HG02840 (cell line): ENCODE data around the gene NUDT1.

Experiments used
- ATAC-seq: cut with Tn5 transposase; IDR thresholded peaks from one replicate; pipeline ENCODE4 v1.9.1; 2021; ENCODE audit warnings: mild to moderate bottlenecking, moderate library complexity, moderate number of reproducible peaks; ENCODE audit not compliant: unreplicated experiment, low FRiP score

NUDT1 gene

GRCh38 chr7:2204446-2204845 lies 37.6 kb upstream of the NUDT1 start:
- no peak for ATAC-seq

GRCh38 chr7:2205036-2205780 lies 36.8 kb upstream of the NUDT1 start:
- ATAC-seq: no peak

GRCh38 chr7:2208712-2209111 lies 33.3 kb upstream of the NUDT1 start:
- ATAC-seq: no peak

GRCh38 chr7:2209146-2209960 lies 32.7 kb upstream of the NUDT1 start:
- ATAC-seq: peak; percentile 58

- peak; percentile 12 for ATAC-seq
Observed at GRCh38 chr7:2209961-2210323, 32.1 kb upstream of the NUDT1 start.

GRCh38 chr7:2210551-2211258 lies 31.3 kb upstream of the NUDT1 start:
- no peak for ATAC-seq

- no peak for ATAC-seq
Observed at GRCh38 chr7:2211259-2211880, 30.7 kb upstream of the NUDT1 start.

- ATAC-seq: no peak
Observed at GRCh38 chr7:2211926-2212325, 30.1 kb upstream of the NUDT1 start.

- ATAC-seq: no peak
Observed at GRCh38 chr7:2212906-2213305, 29.1 kb upstream of the NUDT1 start.

- no peak for ATAC-seq
Observed at GRCh38 chr7:2213551-2214215, 28.3 kb upstream of the NUDT1 start.

GRCh38 chr7:2214636-2215035 lies 27.4 kb upstream of the NUDT1 start:
- ATAC-seq: no peak

- ATAC-seq: no peak
Observed at GRCh38 chr7:2215851-2216250, 26.2 kb upstream of the NUDT1 start.

GRCh38 chr7:2217206-2217605 lies 24.8 kb upstream of the NUDT1 start:
- ATAC-seq: no peak

GRCh38 chr7:2217716-2218443 lies 24.1 kb upstream of the NUDT1 start:
- ATAC-seq: no peak

- ATAC-seq: no peak
Observed at GRCh38 chr7:2218444-2218785, 23.6 kb upstream of the NUDT1 start.

- no peak for ATAC-seq
Observed at GRCh38 chr7:2219136-2219535, 22.9 kb upstream of the NUDT1 start.

GRCh38 chr7:2219606-2220005 lies 22.4 kb upstream of the NUDT1 start:
- no peak for ATAC-seq

- no peak for ATAC-seq
Observed at GRCh38 chr7:2220030-2220429, 22.0 kb upstream of the NUDT1 start.

GRCh38 chr7:2220506-2220905 lies 21.5 kb upstream of the NUDT1 start:
- ATAC-seq: no peak

GRCh38 chr7:2220954-2221353 lies 21.1 kb upstream of the NUDT1 start:
- ATAC-seq: no peak
